OCI-M2 (cell line): ENCODE measurements around the gene CYP24A1.

Source experiments
- DNase-seq: peaks from one replicate; lab custom pipeline; 2025; ENCODE audit not compliant: unreplicated experiment; lab: John Stamatoyannopoulos, UW

The CYP24A1 gene

DNA sequence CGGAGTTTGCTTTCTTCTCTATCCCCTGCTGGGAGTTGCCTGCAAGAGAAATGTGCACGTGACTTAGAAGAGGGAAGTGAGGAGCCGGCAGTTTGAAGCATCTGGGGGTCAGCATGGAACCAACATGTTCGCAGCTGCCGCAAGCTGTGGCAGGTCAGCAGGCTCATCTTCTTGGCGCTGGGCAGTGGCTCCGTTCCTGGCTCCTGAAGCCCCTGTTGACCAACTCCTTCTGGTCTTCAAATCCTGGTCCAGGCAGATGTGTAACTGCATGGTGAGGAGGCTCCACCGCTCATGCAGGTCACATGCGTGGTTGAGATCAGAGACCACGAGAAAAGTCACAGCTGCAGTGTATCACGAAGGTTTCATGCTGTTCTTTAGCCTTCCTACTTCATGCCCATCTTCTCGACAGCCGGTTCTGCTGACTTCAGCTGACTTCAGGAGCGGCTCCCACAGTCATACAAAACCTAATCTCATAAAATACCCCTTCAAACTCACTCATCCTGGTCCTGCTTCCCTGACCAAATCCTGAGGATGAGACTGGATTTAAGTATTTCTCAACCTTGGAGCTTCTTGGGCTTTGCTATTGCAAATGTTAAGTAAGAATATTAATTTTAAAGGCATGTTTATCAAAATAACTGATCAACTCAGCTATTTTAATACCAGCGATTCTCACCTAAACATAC lies 58.5 kb downstream of the CYP24A1 start:
- no peak for DNase-seq

DNA sequence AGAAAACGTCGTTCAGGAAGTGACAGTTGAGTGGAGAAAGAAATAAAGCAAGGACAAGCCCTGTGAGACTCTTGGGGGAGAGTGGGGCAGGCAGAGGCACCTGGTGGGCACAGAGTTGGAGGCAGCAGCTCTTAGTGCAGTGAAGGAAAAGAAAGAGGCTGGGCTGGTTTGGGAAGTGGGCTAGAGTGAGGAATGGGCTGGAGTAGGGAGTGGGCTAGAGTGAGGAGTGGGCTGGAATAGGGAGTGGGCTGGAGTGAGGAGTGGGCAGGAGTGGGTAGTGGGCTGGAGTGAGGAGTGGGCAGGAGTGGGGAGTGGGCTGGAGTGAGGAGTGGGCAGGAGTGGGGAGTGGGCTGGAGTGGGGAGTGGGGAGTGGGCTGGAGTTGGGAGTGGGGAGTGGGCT lies 59.7 kb downstream of the CYP24A1 start:
- DNase-seq, result no peak

GRCh38 chr20:54113566-54113965 lies 60.2 kb downstream of the CYP24A1 start:
- no peak for DNase-seq

DNA sequence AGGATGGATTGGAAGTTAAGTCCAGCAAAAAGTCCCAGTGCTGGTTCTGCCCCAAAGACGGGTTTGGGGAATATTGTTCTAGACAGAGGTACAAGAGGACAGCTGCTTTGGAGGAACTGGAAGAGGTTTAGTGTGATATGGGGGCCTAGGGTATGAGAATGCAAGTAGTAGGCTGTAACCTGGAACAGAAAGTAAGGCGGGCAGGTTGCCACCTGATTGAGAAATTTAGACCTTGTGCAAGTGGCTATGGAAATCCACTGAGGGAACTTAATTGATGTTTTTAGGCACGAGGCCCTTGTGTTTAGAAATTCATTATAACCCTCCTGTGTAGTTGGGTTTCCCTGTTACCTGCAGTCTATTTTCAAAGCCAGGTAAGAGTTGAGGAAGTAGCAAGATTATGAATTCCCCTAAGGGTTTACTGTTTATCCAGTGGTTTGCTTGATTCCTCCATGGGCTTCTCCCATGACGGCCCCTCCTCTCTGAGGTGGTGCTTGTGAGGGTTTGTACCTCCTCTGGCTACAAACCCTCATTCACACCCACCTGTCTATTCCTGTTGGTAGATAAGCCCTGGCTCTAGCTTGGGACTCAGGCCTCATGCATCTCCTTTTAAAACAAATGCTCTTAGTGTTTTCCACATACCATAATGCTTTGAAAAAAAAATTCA lies 61.4 kb downstream of the CYP24A1 start:
- no peak for DNase-seq

DNA sequence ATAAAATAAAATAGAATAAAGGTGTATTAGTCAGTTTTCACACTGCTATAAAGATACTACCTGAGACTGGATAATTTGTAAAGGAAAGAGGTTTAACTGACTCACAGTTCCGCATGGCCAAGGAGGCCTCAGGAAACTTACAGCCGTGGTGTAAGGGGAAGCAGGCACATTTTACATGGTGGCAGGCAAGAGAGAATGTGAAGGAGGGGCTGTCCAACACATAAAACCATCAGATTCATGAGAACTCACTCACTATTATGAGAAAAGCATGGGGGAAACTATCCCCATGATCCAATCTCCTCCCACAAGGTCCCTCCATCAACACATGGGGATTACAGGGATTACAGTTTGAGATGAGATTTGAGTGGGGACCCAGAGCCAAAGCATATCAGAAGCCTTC lies 62.3 kb downstream of the CYP24A1 start:
- no peak for DNase-seq

- no peak for DNase-seq
Measured at GRCh38 chr20:54110457-54110856, 63.3 kb downstream of the CYP24A1 start.

GRCh38 chr20:54110041-54110440 lies 63.7 kb downstream of the CYP24A1 start:
- no peak for DNase-seq

- no peak for DNase-seq
Measured at GRCh38 chr20:54108817-54109216, 65.0 kb downstream of the CYP24A1 start.

DNA sequence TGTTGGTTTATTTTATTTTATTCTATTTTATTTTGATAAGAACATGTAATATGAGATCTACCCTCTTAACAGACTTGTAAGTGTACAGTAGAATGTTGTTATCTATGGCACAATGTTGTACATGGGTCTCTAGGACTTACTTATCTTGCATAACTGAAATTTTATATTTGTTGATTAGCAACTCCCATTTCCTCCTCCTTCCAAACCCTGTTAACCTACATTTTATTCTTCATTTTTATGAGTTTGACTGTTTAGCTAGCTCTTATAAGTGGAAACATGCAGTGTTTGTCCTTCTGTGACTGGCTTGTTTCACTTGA lies 65.5 kb downstream of the CYP24A1 start:
- DNase-seq, result no peak

DNA sequence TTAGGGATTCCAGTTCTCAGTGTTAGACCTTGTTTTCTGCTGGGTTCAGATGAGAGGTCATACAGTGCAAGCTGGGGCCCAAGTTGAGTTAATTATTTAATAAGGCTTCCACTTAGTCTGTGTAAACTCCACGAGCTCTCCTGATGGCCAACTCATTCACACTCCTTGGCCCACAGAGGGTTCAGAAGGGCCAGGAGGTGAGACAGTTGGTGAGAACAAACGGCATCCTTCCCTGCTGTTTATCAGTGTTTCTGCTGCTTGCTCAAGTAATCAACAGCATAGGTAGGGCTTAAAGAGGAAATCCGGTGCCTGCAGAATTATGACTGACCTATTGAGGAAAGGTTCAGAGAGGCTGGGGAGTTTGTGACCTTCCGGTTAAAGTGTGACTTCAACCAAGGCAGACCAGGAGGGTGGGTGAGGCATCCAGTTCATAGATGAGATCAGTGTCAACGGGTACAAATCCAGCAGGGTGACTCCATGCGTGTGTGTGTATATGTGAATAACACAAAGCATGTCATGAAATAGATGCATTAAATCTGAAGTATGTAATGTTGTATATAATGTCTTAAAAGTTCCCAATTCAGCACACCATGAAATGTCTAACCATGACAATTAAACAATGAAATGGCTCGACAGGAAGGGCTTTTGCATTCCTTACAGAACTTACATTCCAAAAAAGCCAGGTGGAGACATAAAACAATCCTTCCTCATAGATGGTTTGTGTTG lies 66.0 kb downstream of the CYP24A1 start:
- DNase-seq, result no peak

DNA sequence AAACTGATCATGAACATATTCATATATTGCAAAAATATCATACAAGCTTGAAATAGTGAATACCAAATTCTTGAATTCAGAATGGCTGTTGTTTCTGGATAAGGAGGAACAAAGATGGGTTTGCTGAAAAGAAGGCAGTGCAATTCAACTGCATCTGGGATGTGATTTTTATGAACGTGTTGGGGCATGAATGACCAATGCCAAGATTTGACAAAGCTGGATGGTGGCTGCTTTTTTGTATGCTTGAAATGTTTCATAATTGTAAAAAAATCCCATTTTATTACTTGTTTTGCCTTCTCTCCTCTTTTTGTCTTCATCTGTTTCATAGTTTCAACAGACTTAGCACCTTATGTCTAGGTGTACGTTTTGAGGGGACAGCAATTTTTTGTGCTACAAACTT lies 66.6 kb downstream of the CYP24A1 start:
- DNase-seq, result no peak

DNA sequence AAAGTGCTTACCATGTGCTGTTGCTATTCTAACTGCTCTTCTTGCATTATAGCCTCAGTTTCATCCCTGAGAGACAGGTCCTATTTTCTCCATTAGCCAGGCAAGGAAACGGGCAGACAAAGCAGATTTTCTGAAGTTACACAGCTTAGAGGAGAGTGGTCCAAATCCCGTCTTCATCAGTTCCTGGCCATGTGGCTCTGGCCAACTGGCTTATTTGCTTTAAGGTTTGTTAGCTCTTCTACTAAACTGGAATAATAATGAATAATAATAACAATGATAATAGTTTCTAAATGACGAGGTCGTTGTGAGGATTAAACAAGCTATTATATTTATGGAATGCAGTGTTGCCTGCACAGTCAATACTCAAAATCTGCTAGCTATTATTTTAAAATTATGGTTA lies 67.6 kb downstream of the CYP24A1 start:
- no peak for DNase-seq

DNA sequence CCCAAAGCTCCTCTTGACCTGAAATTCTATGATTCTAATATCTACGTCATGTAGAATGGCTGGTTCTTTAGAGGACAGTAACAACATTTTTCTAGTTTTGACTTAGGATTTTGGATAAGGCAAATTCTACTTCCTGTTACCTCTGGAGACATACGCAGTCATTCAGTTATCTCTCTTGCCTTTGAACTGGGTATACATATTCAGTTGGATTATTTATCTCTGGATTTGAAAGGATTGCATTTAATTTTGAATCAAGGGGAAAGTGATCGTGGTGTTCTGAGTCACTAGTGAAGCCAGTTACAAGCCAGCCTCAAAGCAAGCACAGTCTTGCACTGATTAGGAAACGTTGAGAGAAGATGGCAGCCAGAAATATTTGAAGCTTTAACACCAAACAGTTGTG lies 68.1 kb downstream of the CYP24A1 start:
- no peak for DNase-seq

DNA sequence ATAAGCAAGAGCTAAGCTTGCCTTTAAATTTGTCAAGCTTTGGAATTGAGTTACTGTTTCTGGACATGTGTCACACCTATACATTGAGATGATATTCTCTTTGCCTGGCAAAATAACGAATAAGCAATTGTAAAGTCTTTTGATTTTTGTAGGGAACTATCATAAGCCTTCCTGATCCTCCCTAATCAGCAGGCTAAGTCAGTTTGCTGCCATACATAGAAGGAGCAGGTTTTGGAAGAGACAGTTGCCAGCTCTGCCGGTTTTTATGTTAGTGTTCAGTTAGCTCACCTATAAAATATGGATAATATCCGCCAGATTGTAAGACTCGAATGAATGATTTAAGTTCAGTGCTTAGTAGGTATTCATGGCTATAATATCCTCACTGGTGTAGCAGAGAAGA lies 69.0 kb downstream of the CYP24A1 start:
- no peak for DNase-seq

- no peak for DNase-seq
Measured at GRCh38 chr20:54103762-54104600, 69.8 kb downstream of the CYP24A1 start.
